Measurements from ENCODE around the gene TXNDC11. TPM values are rescaled to one million over a fixed set of nuclear protein-coding genes. Genes with fewer than 3 reads are reported as not detected.
A peak's percentile ranks its signal among the peaks of the same experiment; 100 is the strongest.

Gene TXNDC11
- total RNA-seq, 1 donor from 2014 or later = 33.6 TPM

GRCh38 chr16:11750056-11750455 is 7.4 kb upstream of the TXNDC11 start:
- DNase-seq = no peak

DNA sequence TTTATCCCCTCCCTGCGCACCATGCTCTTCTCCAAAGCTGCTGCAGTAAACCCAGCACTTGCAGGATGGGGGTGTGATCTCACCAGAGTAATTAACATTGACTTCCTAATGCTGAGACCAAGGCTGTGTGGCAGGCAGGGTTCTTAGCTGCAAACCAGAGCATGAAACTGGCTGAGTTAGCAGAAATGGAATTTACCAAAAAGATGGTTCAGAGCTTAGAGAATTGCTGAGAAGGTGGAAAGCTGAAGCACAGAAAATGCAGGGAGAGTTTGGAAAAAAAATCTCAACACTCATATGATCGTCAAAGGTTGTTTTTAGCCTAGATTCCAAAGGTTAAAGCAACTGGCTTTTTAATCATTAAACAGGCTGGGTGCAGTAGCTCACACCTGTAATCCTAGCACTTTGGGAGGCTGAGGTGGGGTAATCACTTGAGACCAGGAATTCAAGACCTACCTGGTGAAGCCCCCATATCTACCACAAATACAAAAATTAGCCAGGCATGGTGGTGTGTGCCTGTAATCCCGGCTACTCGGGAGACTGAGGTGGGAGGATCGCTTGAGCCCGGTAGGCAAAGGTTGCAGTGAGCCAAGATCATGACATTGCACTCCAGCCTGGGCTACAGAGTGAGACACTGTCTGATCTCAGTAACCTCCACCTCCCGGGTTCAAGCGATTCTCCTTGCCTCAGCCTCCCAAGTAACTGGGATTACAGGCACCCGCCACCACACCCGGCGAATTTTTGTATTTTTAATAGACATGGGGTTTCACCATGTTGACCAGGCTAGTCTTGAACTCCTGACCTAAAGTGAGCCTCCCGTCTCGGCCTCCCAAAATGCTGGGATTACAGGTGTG is 6.0 kb upstream of the TXNDC11 start:
- no peak for DNase-seq

DNA sequence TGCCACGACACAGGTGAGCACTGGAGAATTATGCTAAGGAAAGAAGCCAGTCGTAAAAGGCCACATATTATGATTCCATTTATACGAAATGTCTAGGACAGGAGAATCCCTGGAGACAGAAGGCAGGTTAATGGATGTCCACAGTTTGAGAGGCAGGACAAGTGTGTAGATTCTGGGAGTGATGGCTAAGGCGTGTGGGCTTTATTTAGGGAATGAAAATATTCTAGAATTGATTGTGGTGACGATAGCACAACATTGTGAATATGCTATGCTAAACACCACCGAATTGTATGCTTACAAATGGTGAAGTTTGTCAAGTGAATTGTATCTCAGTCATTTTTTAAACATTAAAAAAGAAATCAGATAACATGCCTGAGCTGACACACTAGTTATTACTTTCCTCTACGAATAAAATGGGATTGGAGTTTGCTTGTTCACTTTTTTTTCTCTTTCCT is 5.3 kb upstream of the TXNDC11 start:
- DNase-seq = no peak

- DNase-seq = no peak
These were observed 1.4 kb upstream of the TXNDC11 start for GRCh38 chr16:11744075-11744470.

DNA sequence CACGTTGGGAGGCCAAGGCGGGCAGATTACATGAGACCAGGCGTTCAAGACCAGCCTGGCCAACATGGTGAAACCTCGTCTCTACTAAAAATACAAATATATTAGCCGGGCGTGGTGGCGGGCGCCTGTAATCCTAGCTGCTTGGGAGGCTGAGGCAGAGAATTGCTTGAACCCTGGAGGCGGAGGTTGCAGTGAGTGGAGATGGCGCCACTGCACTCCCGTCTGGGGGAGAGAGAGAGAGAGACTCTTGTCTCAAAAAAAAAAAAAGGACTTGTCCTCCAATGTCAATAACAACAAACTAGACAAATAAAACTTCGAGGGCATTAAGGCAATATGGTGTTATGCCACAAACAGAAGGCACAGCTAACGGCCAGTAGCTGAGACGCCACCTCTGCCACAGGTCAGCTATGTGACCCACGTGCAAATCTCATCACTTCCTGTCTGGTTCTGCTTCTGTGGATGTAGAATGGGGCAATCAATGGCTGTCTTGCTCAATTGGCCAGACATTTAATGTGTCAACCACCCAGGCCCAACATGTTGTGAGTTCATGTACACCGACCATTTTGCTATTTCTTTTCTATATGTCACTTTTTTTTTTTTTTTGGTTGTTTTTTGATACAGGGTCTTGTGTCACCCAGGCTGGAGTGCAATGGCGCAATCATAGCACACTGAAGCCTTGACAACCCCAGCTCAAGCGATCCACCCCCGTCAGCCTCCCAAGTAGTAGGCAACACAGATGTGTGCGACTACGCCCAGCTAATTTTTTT is 834 bp upstream of the TXNDC11 start:
- DNase-seq = peak; percentile 24

DNA sequence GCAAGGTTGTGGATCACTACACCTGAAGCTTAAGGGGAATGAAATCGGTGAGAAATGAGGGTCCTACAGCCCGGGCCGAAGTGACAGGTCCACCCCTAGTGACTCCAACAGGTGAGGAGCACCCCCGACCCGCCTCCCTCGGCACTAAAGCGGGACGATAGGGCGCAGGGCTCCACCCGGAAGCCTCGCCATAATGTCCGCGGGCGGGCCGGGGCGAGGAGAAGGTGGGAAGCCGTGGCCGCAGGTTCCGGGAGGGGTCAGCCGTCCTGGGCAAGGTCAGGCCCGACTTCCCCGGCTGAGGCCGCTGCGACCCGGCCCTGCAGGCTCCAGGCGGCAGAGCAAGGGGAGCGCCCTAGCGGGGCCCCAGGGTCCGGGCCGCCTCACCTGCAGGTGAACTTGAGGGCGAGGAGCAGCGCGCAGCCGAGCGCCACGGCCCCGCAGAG is 543 bp downstream of the TXNDC11 start:
- DNase-seq = peak; percentile 38

DNA sequence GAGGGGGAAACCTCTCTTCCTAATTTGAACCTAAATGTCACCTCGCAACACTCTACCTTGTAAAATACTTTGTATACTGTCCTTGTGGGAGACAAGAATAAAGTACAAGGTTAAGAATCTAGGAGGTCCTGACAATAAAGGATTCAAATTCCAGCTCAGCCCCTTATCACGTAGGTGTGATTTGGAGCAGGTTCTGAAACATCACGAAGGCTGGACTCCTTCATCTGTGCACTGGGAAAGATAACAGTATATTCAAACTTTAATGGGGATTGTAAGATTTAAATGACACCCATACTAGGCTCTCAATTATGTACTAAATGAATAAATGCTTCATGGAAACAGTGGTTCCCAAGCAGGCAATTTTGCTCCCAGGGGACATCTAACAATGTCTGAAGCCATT is 2.1 kb downstream of the TXNDC11 start:
- no peak for DNase-seq

DNA sequence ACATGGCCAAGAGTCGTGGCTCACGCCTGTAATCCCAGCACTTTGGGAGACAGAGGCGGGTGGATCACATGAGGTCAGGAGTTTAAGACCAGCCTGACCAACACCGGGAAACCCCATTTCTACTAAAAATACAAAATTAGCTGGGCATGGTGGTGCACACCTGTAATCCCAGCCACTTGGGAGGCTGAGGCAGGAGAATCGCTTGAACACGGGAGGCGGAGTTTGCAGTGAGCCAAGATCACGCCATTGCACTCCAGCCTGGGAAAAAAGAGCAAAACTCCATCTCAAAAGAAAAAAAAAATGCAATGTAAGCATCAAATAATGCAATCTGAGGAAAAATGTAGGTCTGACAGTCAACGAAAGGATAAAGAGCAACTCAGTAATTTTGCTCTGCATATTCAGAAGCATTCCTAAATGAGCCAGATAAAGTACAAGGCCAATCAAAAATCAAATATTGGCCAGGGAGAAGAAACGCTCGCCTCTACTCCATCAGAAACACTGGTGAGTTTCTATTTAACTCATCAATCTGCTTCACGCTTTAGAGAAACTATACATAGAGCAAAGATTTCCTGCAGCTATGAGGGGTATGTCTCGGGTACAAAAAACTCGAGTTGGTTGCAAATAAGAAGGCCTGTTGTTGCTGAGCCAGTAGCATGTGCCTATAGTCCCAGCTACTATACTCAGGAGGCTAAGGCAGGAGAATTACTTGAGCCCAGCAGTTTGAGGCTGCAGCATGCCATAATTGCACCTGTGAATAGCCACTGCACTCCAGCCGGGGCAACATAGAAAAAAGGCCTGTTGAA is 3.7 kb downstream of the TXNDC11 start:
- no peak for DNase-seq

DNA sequence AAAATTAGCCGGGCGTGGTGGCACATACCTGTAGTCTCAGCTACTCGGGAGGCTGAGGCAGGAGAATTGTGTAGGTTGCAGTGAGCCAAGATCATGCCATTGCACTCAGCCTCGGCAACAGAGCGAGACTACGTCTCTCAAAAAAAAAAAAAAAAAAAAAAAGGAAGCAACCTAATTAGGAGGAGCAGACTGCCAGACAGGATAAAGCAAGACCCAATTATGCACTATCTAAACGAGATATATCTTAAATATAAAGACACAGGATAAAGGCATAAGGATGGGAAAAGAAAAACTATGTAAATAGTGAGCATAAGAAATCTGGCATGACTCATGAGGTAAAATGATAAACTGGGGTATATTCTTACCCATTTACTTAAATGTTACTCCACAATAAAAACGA is 4.9 kb downstream of the TXNDC11 start:
- no peak for DNase-seq

DNA sequence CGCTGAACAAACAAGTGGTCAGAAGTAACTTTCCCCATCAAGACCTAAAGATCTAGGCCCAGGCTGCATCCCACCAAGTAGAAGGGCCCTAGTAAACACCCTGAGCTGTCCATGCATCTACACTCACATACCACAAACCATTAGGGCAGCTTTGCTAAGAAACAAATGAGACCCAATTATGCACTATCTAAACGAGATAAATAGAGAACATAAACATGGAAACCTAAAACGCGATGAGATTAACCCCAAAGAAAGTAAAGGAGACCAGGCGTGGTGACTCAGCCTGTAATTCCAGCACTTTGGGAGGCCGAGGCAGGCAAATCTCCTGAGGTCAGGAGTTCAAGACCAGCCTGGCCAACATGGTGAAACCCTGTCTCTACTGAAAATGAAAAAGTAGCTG is 5.8 kb downstream of the TXNDC11 start:
- DNase-seq = no peak

DNA sequence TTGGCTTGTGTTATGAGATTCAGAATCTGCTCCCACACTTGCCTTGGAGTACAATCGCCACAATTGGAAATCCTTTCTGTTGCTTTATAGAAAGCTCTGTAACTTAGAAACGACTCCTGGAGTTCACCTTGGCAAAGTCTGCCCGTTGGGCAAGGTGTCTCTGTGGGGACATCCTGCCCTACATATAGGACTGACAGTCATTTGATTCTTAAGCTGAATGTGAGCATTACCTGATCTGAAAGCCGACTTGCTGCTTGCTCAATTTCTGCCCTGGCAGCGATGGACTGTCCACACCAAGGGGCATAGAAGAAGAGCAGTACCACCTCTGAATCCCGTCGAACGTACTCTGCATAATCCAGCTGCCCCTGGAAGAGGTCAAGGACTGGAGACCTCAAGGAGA is 6.9 kb downstream of the TXNDC11 start:
- no peak for DNase-seq

DNA sequence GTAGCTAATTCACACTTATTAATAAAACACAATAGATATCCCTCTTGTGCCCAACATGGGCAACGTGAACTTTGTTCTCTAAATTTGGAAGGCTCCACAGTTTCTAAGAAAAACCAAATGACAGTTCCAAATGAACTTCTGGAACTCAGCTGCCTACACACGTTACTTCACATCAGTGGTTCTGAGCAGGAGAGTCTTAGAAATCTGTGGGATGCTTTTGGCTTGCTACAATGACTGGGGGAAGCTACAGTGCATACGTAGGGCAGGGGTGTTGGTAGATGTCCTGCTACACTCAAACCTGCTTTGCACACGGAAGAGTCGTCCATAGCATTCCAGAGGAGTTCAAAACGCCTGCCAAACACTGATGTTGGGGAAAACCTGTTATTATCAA is 8.0 kb downstream of the TXNDC11 start:
- DNase-seq = no peak

DNA sequence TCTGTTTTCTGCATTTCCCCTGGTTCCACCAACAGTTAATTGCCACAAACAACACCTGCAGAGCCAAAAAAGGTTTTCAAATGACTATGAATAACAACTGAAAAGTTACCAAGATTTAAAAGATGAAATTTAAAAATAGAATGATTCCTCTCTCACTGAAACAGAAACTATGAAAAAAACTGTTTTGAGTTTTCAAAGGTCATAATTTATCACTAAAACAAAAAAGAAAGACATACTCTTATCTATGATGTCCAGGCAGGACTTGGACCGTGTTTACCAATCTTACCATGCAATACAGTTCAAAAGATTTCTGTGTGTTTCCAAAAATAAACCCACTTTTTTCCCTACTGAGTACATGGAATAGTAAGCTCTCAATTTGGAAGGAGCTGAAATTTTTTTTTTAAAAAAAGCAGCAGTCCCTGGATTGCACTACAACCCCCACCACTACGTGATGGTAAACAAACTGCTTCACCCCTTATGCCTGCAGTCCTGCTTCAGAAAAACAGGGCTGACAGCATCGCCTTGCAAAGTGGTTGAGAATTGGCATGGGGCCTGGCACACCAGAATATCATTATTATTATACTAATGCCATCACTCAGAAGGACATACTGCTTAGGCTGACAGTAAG is 8.5 kb downstream of the TXNDC11 start:
- DNase-seq = no peak

DNA sequence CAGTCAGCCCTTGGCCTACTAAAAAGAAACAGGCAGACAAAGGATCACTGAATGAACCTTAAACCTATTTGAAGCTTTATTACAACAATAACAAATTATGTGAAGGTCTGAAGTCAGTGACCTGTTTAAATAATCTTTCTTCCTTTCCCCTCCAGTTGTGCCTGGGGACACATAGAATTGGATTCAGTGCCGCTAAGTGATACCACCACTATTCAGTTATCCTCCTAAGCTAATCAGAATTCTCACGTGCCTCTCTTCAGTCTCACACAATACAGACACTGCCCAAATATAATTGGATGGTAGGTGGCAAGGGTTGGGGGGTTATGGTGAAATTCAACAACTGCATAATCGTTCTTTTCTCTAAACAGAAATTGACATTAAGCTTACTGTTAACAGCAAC is 11.4 kb downstream of the TXNDC11 start:
- no peak for DNase-seq

DNA sequence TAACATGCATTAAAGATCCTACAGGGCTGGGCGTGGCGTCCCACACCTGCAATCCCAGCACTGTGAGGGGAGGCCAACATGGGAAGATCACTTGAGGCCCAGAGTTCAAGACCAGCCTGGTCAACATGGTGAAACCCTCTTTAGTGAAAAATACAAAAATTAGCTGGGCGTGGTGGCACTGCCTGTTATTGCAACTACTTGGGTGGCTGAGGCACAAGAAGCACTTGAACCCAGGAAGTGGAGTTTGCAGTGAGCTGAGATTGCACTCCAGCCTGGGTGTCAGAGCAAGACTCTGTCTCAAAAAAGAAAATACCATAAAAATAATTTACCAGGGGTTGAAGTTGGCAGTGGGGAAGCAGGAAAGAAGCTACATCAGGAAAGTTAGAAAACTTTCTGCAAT is 12.9 kb downstream of the TXNDC11 start:
- no peak for DNase-seq

DNA sequence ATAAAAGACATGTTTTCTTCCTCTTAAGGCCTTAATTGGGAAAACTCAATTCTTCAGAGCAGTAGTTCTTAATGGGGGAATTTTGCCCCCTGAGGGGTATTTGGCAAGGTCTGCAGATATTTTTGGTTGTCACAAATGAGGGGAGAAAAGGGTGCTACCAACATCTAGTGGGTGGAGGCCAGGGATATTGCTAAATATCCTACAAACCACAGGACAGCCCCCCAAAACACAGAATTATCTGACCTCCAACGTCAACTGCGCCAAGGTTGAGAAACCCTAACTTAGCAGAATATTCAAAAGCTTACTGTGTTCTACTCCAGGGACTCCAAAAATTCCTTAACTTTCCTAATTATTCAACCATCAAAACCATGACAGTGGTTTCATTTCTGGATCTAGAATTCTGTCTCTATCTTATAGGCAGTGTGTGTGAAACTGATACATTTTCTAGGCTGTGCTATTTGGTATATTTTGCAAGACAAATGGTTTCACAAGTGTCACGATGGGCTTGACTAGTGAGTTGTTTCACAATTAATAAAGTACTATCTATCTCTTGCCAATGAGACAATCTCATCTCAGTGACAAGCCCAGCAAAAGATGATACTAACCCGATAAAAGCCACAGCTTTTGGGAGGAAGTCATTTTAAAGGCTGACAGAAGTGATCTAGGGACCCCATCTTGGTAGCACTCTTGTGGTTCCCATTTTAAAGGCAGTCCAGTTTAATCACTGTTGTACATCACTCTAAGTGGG is 14.7 kb downstream of the TXNDC11 start:
- no peak for DNase-seq

- no peak for DNase-seq
These were observed 16.6 kb downstream of the TXNDC11 start for GRCh38 chr16:11726008-11726407.

DNA sequence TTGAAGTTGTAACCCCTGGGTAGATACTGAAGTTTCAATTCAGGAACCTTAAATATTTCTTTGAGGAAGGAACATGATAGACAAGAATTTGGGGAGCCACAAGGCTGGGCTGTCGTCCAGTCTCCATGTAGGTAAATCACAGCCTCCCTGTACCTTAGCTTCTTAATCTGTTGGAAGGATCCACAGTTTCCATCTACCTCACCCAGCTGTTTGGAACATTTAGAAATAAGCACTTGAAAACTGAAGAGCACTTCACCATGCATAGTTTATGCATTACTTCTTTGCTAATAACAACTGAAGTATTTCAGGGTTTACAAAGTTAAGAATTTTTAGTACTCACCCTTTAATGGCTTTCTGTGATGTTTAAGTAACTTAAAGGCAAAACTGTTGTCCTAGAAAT is 17.2 kb downstream of the TXNDC11 start:
- no peak for DNase-seq

DNA sequence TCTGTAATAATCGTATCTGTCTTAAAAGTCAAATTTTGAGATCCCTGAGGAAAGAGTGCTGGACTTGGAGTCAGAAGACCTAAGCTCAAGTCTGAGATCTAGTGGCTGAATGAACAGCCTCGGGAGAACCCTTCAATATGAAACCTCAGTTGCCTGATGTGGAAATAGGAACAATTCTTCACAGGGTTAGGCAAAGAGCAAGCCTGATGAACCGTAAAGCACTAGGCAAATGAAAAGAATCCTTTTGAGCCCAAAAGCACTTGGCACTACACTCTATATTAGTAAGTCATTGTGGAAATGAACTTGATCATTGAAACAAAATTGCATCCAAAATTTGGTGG is 20.2 kb downstream of the TXNDC11 start:
- DNase-seq = no peak

DNA sequence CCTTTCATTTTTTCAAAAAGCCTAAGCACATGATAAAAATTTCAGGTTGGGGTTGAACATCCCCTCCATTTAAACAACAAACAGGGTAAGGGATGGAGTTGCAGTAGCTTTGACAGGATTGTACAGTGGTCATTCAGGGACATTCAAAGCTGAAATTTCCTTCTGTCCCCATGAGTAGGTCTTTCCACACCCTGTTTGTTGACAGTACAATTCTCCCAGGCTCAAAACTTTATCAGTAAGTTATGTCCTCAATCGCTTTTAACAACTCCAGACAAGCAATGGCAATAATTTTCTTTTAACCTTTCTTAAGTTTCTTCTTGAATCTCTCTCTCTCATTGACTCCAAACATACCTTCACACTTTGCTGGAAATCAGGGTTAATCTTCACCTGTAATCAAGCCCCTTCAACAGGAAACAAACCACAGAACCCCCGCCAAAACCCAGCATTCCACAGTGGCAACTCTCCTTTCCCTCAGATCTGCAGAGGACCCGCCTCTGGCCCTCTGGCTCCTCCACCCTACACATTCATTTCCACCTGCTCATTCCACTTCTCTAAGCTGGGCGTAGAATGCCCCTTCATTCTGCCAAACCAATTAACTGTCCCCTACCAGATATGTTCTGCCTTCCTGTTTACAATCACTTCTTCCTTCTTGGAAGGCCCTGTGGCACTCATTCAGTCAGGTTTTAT is 20.7 kb downstream of the TXNDC11 start:
- DNase-seq = no peak

GRCh38 chr16:11719762-11720161 is 22.9 kb downstream of the TXNDC11 start:
- no peak for DNase-seq

Data from tongue (tissue), 2 donors.